B cell (primary cell): ENCODE measurements around the gene CFAP73.

Experiments used
- EZH2 ChIP-seq: IDR thresholded peaks from 2 replicates; pipeline ENCODE4 v1.6.1; 2012; ENCODE audit warnings: borderline replicate concordance, low read depth, mild to moderate bottlenecking, moderate library complexity, low read length; ENCODE audit not compliant: insufficient read depth, poor library complexity, severe bottlenecking
- TF ChIP-seq, protein P1 (sequence below): fragments of 200-600 bp; IDR thresholded peaks from one replicate; pipeline ENCODE4 v1.8.0; 2022; ENCODE audit warnings: antibody characterized with exemption, mild to moderate bottlenecking

DNA sequence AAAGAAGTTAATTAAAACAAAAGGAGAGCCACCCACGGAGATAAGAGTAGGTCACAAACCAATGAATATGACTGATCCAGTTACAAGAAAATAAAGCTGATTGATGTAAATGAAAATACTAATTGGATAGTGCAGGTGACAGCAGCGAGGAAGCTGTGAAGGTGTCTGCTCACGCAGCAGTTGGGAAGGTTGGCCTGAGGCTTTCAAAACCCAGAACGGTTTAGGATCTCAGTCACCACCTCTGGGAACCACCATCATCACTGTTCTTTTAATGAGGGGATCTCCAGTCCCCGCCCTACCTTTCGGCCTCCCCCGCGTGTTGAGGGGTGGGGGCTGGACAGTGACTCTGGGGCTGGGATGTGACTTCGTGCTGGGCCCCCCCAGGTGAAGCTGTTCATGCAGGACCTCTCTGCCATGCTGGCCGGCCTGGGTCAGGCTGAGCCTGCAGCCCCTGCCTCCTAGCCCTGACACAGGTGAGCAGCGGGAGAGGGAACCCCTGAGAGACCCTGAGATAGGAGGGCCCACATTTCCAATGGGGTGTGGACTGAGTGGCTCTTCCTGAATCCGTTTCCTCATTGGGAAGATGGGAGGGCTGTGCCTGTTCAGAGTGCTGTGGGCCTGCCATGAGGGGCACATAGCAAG, 7.8 kb downstream of the CFAP73 start:
- no peak for TF ChIP-seq EZH2
- TF ChIP-seq, protein P1, sequence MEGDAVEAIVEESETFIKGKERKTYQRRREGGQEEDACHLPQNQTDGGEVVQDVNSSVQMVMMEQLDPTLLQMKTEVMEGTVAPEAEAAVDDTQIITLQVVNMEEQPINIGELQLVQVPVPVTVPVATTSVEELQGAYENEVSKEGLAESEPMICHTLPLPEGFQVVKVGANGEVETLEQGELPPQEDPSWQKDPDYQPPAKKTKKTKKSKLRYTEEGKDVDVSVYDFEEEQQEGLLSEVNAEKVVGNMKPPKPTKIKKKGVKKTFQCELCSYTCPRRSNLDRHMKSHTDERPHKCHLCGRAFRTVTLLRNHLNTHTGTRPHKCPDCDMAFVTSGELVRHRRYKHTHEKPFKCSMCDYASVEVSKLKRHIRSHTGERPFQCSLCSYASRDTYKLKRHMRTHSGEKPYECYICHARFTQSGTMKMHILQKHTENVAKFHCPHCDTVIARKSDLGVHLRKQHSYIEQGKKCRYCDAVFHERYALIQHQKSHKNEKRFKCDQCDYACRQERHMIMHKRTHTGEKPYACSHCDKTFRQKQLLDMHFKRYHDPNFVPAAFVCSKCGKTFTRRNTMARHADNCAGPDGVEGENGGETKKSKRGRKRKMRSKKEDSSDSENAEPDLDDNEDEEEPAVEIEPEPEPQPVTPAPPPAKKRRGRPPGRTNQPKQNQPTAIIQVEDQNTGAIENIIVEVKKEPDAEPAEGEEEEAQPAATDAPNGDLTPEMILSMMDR, result no peak
